Astrocyte of the spinal cord (primary cell): ENCODE measurements around the gene TRPM5.

Source experiments
- DNase-seq: peaks from one replicate; pipeline ENCODE4 v3.0.0; 2011; ENCODE audit warnings: low read depth, low spot score
- H3K4me3 ChIP-seq: 2 replicates; pipeline ENCODE4 v1.5.1; 2011; ENCODE audit warnings: low read depth, mild to moderate bottlenecking, low read length, moderate library complexity
- in situ Hi-C: cut with HindIII; loops from 2 replicates; pipeline ENCODE4 v1.10.0; 2017; ENCODE audit warnings: low sequenced_read_pairs
- TF ChIP-seq, protein P1 (sequence below): IDR thresholded peaks from 2 replicates; pipeline ENCODE4 v1.5.1; 2012; ENCODE audit warnings: low read depth, mild to moderate bottlenecking, low read length, inconsistent platforms

Gene TRPM5

DNA sequence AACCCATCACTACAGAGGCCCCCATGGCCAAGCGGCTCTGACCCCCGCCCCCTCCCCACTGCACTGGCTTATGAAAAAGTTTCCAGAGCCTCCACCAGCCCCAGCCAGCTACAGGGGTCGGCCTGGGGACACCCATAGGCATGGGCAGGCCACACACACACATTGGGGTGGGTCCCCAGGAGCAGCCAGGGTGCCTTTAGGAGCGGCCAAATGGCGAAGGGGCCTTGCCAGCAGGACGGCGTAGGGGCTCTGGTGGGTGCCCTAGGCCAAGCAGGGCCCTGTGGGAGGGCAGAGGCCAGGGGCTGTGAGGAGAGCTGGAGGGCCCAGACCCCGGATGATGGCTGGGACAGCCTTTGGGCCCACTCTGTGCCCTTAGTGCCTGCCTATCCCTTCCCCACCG is 33.7 kb downstream of the TRPM5 start:
- no peak for DNase-seq
- in situ Hi-C loops = no loop called here
- TF ChIP-seq, protein P1, sequence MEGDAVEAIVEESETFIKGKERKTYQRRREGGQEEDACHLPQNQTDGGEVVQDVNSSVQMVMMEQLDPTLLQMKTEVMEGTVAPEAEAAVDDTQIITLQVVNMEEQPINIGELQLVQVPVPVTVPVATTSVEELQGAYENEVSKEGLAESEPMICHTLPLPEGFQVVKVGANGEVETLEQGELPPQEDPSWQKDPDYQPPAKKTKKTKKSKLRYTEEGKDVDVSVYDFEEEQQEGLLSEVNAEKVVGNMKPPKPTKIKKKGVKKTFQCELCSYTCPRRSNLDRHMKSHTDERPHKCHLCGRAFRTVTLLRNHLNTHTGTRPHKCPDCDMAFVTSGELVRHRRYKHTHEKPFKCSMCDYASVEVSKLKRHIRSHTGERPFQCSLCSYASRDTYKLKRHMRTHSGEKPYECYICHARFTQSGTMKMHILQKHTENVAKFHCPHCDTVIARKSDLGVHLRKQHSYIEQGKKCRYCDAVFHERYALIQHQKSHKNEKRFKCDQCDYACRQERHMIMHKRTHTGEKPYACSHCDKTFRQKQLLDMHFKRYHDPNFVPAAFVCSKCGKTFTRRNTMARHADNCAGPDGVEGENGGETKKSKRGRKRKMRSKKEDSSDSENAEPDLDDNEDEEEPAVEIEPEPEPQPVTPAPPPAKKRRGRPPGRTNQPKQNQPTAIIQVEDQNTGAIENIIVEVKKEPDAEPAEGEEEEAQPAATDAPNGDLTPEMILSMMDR = no peak
- H3K4me3 ChIP-seq = no peak overlapping the region

DNA sequence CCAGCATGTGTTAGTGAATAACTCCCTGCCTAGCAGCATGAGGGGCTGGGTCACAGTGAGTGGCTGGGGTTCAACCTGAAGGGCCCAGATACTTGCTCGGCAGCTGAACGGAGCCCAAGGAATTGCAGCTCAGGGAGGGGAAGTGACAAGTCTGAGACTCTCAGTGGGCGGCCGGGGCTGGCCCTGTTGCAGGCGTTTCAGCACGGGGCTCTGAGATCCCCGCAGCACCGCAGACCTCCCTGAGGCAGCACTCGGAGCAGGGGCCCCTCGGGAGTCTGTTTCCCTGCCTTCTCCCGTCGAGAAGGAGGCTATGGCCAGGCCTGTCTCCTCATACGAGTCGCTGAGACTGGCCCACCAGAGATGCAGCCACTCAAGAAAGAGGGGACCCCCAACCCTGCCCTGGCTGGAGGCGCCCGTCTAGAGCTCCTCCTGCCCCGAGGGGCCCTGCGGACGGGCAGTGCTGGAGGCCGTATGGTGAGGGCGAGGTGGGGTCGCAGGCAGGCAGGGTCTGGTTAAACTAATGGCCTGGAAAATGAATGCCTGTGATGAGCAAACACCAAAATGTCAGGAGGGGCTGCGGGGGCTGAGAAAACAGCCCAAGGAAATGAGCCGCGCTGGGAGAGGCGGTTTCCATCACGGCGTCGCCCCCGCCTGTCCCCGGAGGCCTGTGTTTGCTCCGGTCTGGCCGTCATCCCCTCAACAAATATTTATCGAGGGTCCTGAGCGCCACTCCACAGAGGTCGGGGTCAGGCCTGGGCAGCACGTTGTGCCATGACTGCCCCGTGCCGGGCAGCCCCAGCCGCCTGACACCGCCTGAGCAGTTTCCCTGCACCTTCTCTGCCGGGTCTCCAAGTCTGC is 34.5 kb downstream of the TRPM5 start:
- DNase-seq = no peak
- no peak overlapping the region for H3K4me3 ChIP-seq
- TF ChIP-seq, protein P1 = no peak
- in situ Hi-C loops = no loop called here

DNA sequence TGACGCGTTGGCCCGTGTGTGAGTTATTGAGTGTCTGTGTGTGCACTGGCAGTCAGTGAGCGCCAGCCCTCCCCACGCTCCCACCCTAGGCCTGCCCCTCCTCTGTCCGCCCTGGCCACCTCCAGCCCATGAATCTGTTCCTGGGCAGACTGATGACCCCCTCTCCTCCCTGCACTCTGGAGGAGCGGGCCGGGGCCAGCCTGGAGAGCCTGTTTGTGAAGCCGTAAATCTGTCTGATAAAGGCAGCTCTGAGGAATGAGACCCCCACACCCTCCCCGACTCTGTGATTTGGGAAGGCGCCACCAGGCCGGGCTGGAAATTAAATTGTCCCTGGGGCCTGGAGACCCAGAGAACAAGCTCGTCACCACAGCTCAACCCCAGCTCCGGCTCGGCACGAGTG is 35.2 kb downstream of the TRPM5 start:
- no peak overlapping the region for H3K4me3 ChIP-seq
- DNase-seq = no peak
- TF ChIP-seq, protein P1 = no peak
- in situ Hi-C loops = no loop called here

DNA sequence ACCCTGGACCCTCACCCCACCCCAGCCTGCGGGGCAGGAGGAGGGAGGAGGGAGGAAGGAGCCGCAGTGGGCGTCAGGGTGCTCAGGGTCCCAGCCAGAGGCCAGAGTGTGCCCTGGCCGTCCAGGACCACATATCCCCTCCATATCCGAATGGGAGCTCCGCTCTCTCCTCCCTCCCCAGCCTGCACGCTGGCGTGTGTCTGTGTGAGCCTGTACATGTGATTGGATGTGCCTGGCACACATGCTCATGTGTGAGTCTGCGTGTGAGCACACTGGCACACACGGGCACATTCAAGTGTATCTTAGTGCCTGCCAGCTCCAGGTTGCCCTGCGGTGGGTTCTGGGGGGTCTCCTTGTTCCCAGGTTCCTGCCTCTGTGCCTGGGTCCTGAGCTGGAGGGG is 35.6 kb downstream of the TRPM5 start:
- no peak for DNase-seq
- in situ Hi-C loops = no loop called here
- TF ChIP-seq, protein P1 = no peak
- H3K4me3 ChIP-seq = no peak overlapping the region

DNA sequence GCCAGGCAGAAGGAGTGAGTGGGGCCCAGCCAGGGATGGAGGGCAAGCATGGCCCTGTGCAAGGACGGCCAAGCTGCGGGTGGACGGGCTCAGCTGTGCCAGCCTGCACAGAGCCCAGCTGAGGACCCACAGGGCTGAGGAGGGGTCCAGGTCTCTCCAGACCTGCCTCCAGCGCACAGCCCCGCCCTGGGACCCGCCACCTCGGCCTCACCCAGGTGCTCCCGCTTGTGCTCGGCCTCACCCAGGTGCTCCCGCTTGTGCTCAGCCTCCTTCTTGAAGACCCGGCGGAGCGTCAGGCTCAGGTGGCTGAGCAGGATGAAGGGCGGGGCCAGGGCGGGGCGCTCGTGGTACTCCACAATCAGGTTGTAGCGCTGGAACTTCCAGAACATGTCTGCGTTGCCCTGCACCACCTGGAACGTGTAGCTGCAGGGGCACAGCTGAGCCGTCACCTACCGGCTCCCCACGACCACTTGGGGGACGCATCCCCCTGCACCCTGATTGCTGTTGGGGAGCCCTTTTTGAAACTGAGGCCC is 37.4 kb downstream of the TRPM5 start:
- TF ChIP-seq, protein P1 = no peak
- DNase-seq = no peak
- in situ Hi-C loops = no loop called here
- H3K4me3 ChIP-seq = no peak overlapping the region

DNA sequence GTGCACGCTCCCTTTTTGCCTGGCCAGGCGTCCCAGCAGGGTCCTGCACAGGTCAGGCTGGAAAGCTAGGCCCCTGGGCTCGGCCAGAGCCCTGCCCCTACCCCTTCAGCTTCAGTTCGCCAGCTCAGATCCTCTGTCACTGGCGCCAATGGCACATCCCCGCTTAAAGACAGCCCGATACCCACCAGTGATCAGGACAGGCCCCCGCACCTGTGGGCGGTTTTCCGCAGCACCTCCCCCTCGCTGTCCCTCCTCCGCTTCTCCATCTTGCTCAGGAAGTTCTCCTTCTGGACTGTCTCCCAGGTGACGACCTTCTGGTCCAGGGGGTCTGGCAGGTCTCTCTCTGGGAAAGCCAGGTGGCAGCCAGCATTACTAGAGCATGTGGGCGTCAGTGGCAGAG is 37.9 kb downstream of the TRPM5 start:
- TF ChIP-seq, protein P1 = no peak
- no peak for DNase-seq
- in situ Hi-C loops = no loop called here
- no peak overlapping the region for H3K4me3 ChIP-seq
